ENCODE data around the gene PPP1R14C. TPM values are rescaled to one million over a fixed set of nuclear protein-coding genes. Genes with fewer than 3 reads are reported as not detected.

Gene PPP1R14C
- total RNA-seq, 2 donors from 2014 or later, result 0.26 to 0.33 TPM

DNA sequence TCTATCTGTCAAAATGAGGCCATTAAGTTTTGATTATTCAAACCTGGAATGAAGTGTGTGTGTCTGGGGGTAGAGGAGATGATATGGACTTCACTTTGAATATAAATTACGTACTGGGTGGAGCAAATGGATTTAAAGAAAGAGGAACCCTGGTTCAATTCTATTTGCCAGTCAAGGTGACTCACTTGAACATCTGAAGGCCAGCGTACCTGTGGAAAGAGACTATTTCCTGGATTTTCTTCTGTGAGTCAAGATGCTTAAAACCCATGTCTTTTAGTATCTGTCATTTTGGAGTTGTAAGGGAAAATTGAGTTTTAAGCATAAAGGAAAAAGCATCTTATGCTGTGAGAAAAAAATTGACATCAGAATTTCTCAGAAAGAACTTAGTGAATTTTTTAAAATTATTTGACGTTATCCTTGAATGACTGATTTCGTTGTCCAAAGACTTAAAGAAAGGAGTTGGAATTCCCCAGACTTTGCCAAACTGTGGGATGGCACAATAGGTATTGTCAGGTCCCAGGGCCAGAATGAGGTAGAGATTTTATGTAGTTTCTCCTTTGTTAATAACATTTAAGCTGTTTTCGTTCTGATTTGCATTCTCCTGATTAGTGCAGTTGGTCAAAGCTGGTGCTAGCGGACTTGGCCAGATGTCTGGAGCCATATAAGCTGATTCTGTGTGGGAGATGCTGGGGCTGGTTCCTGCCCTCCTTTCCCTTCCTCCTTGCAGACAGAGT lies 2.4 kb upstream of the PPP1R14C start:
- Histone ChIP-seq H3K9me3 (no peaks in the 10 kb centered on the region), H3K4me1 (peaks cover 22% of the 10 kb centered on the region), H3K4me3 (no peak overlapping the region), H3K27ac (no peak overlapping the region), H3K36me3 (replicated peaks in 1 of 2; ENCODE audit: insufficient read depth in 1 of 2, low read depth in 2 of 2) (no peaks in the 10 kb centered on the region), H3K27me3 (no peaks in the 10 kb centered on the region)
- 53 to 74% methylated on average over 6 of the region's 6 CpGs for WGBS, 2 donors
- TF ChIP-seq POLR2A (IDR thresholded peaks at IDR 0.05), result no peak
- TF ChIP-seq, protein P1, sequence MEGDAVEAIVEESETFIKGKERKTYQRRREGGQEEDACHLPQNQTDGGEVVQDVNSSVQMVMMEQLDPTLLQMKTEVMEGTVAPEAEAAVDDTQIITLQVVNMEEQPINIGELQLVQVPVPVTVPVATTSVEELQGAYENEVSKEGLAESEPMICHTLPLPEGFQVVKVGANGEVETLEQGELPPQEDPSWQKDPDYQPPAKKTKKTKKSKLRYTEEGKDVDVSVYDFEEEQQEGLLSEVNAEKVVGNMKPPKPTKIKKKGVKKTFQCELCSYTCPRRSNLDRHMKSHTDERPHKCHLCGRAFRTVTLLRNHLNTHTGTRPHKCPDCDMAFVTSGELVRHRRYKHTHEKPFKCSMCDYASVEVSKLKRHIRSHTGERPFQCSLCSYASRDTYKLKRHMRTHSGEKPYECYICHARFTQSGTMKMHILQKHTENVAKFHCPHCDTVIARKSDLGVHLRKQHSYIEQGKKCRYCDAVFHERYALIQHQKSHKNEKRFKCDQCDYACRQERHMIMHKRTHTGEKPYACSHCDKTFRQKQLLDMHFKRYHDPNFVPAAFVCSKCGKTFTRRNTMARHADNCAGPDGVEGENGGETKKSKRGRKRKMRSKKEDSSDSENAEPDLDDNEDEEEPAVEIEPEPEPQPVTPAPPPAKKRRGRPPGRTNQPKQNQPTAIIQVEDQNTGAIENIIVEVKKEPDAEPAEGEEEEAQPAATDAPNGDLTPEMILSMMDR (IDR thresholded peaks at IDR 0.05), result no peak
- no peak for DNase-seq
- no peak for ATAC-seq
- intact Hi-C loops (cut with DNase I), result no loop called here

DNA sequence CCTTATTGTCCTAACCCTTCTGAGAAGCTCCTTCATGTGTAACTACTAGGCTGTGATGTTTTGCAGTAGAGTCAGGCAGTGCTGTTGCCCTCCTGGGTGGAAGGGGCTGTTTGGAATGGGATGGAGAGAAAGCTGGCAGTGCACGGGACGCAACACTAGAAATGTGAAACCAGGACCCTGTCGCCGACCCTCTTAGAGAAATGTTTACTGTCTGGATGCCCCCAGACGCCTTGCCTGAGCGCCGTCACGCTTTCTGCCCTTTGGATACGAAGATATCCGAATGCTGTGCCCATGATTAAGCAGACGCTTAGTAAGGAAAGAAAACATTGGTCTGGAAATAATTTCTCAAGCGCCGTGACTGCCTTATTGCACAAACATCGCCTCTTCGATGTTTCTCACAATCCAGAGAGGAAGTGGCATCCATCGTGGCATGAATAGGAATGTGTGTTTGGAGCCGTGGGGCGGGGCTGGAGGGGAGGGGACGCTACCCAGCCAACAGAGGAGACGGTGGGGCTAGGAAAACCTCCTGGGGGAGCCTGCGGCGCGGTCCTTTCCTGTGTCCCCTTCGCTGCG lies 661 bp upstream of the PPP1R14C start:
- no peak overlapping the region for H3K27ac ChIP-seq
- H3K9me3 ChIP-seq, result no peaks in the 10 kb centered on the region
- ATAC-seq, result no peak
- no peak for TF ChIP-seq POLR2A (IDR thresholded peaks at IDR 0.05)
- TF ChIP-seq, protein P1 (IDR thresholded peaks at IDR 0.05), result no peak
- no peaks in the 10 kb centered on the region for H3K36me3 ChIP-seq (replicated peaks in 1 of 2; ENCODE audit: insufficient read depth in 1 of 2, low read depth in 2 of 2)
- intact Hi-C loops (cut with DNase I), result no loop called here
- no peak for DNase-seq
- peaks cover 0 to 5% of the 10 kb centered on the region in 2 donors for H3K27me3 ChIP-seq
- no peak overlapping the region for H3K4me3 ChIP-seq
- 3 to 6% methylated on average over 19 to 25 of the region's 25 CpGs for WGBS, 2 donors
- peaks cover 22% of the 10 kb centered on the region for H3K4me1 ChIP-seq

DNA sequence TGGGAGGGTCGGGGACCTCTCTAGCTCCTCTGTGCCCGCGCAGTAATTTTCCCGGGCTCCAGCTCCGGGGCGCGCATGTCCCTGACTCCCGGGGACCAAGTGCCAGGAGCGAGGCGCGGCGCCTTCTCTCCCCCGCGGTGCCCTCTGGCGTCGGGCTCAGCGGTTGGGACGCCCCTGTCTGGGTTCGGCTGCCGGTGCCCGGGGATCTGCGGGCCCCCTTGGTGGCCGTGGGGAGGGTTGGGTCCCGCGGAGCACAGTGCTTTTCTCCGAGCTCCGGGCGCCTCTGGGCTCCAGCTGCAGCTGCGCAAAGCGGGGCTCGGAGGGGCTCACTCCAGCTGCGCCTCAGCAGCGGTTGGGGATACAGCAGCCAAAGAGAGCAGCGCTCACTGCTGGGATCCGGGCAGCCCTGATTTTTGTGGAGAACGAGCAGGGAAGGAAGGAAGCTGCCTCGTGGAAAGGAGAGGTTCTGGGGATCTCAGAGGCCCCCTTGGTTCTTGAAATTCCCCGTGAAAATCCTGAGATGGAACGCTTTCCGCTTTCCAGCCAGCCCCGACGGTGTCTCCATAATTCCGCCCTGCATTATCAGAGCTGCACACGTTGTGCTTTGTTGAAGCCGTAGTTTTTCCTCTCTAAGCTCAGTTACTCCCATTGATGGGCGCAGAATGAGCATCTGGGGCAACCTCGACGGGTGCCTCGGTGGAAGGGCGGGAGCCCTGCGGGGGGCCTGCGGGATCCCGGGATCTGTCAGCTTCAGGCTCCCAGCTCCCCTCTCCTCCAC lies 861 bp downstream of the PPP1R14C start:
- H3K36me3 ChIP-seq (replicated peaks in 1 of 2; ENCODE audit: insufficient read depth in 1 of 2, low read depth in 2 of 2), result no peaks in the 10 kb centered on the region
- no peak overlapping the region for H3K27ac ChIP-seq
- no peak for TF ChIP-seq POLR2A (IDR thresholded peaks at IDR 0.05)
- TF ChIP-seq, protein P1 (IDR thresholded peaks at IDR 0.05), result no peak
- H3K4me1 ChIP-seq, result peaks cover 22% of the 10 kb centered on the region
- ATAC-seq (peak; percentile 17), DNase-seq (peak in 1 of 4 donors; percentile 13)
- 2% methylated on average over 32 to 52 of the region's 53 CpGs for WGBS, 2 donors
- H3K4me3 ChIP-seq, result peak overlapping the region in 1 of 2 donors; percentile 31
- intact Hi-C loops (cut with DNase I), result no loop called here
- no peaks in the 10 kb centered on the region for H3K9me3 ChIP-seq
- peaks cover 0 to 5% of the 10 kb centered on the region in 2 donors for H3K27me3 ChIP-seq

DNA sequence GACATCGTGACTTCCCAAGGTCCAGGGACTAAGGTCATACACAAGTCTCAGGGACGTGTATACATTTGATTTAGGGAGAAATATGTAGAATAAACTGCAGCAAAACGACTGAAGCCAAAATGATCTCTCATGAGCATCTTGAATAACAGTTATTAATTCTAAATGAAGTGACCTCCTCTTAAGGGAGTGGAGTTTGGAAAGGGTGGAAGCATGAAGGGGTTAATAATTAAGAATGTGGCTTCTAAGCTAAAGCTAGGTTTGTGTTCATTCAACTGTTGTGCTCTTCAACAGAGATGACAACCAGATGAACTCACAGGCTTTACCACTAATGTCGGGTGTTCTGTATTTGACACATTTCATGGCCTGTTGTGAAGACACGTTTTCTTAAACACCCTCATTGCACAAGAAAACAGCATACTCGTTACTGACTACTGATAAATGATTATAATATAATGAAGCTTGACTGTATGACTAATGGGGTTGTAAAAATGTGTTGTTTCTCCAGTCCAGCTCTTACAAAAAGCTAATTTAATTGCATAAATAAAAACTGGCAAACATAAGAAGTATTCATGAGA lies 1.5 kb downstream of the PPP1R14C start:
- H3K9me3 ChIP-seq, result no peaks in the 10 kb centered on the region
- peaks cover 0 to 5% of the 10 kb centered on the region in 2 donors for H3K27me3 ChIP-seq
- H3K4me1 ChIP-seq, result peaks cover 22% of the 10 kb centered on the region
- no peaks in the 10 kb centered on the region for H3K36me3 ChIP-seq (replicated peaks in 1 of 2; ENCODE audit: insufficient read depth in 1 of 2, low read depth in 2 of 2)
- H3K4me3 ChIP-seq, result no peak overlapping the region
- intact Hi-C loops (cut with DNase I), result no loop called here
- DNase-seq (no peak), ATAC-seq (no peak)
- H3K27ac ChIP-seq, result no peak overlapping the region
- WGBS, 2 donors, result 22 to 29% methylated on average over 6 of the region's 6 CpGs
- TF ChIP-seq, protein P1 (IDR thresholded peaks at IDR 0.05), result no peak
- no peak for TF ChIP-seq POLR2A (IDR thresholded peaks at IDR 0.05)

Data from body of pancreas (tissue), 4 donors.